Measurements from ENCODE around the gene SHH.

GRCh38 chr7:155816996-155817395, 4.7 kb upstream of the SHH start:
- TF ChIP-seq, protein P1, sequence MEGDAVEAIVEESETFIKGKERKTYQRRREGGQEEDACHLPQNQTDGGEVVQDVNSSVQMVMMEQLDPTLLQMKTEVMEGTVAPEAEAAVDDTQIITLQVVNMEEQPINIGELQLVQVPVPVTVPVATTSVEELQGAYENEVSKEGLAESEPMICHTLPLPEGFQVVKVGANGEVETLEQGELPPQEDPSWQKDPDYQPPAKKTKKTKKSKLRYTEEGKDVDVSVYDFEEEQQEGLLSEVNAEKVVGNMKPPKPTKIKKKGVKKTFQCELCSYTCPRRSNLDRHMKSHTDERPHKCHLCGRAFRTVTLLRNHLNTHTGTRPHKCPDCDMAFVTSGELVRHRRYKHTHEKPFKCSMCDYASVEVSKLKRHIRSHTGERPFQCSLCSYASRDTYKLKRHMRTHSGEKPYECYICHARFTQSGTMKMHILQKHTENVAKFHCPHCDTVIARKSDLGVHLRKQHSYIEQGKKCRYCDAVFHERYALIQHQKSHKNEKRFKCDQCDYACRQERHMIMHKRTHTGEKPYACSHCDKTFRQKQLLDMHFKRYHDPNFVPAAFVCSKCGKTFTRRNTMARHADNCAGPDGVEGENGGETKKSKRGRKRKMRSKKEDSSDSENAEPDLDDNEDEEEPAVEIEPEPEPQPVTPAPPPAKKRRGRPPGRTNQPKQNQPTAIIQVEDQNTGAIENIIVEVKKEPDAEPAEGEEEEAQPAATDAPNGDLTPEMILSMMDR (IDR thresholded peaks at IDR 0.05), result no peak
- TF ChIP-seq POLR2A (IDR thresholded peaks at IDR 0.05), result no peak

Data from testis (tissue), 2 donors.